CD4-positive, alpha-beta T cell treated with Interleukin-17A for 1 hour (primary cell): ENCODE data around the gene ARL5A.

ENCODE experiments used
- DNase-seq: peaks from one replicate; pipeline ENCODE4 v3.0.0-alpha.2; 2020

ARL5A gene

DNA sequence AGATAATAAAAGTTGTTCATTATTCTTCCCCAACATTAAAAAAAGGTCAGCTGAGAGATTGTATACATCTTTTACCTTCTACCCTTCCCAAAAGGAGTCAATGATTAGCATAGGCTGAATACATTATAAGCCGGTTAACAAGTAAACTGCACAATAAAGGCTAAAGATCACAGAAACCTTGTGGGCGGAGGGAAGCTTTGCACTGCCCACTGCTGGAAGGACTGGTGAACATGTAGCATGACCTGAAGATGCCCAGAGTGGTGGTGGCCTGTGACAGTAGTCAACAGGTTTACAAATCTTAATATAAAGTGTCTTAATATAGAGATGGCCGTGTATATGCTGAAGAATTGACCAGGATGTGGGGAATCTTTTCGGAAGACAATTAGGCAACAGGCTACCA is 35.6 kb downstream of the ARL5A start:
- DNase-seq, result no peak

DNA sequence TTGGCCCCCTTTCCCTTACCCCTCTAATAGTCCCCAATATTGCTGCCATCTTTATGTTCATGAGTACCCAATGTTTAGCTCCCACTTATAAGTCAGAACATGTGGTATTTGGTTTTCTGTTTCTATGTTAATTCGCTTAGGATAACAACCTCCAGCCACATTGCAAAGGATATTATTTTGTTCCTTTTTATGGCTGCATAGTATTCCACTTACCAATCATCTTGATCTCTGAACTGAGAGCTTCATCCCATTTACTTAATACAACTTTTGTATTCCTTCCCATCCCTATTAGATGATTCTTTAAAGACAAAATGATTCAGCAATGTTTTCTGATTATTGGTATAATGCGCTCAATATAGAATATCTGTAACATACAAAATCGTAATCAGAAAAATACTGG is 36.7 kb downstream of the ARL5A start:
- no peak for DNase-seq

GRCh38 chr2:151790689-151791088 is 37.5 kb downstream of the ARL5A start:
- DNase-seq, result no peak

- no peak for DNase-seq
Observed at GRCh38 chr2:151789055-151789834, 39.0 kb downstream of the ARL5A start.

- DNase-seq, result no peak
Observed at GRCh38 chr2:151786483-151786882, 41.7 kb downstream of the ARL5A start.

DNA sequence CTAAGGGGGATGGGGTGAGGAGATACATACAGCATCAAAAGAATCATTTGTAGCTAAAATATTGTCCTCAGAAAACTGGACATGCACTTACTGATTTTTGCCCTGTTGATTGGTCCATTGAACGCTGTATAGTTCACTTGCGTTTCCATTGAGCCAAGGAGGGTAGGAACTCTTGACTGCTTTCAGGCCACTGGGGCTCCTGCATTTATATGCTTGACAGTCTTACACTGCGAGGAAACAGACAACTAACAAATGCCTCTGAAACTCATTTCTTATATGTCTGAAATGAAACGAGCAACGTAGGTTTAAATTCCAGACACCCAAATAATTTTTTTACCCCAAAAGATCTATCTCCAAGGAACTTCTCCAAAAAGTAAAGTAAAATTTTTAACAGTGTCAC is 42.1 kb downstream of the ARL5A start:
- DNase-seq, result no peak

GRCh38 chr2:151783133-151783520 is 45.1 kb downstream of the ARL5A start:
- DNase-seq, result no peak

DNA sequence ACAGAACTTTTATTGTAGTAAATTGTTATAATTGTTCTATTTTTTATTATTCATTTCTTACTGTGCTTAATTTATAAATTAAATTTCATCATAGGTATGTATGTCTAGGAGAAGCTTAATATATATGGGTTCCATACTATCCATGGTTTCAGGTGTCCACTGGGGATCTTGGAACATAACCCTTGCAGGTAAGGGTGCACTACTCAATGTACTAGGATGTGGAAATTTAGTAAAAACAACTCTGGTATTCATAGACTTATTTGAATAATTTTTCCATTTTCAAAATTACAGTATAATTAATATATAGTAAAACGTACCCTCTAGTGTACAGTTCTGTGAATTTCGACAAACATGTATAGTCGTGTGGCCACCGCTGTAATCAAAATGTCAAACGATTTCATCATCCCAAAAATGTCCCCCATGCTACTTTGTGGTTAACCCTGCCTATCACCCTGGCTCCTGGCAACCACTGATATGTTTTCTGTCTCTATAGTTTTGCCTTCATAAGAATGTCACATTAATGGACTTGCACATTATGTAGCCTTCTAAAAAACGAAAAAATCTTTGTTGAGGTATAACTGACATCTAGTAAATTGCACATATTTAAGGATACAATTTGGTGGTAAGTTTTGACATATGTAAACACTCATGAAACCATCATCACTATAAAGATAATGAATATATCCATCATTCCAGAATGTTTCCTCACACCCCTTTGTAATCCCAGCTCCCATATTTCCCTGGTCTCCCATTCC is 45.7 kb downstream of the ARL5A start:
- DNase-seq, result no peak

- no peak for DNase-seq
Observed at GRCh38 chr2:151781642-151782041, 46.6 kb downstream of the ARL5A start.

GRCh38 chr2:151780938-151781337 is 47.3 kb downstream of the ARL5A start:
- DNase-seq, result no peak

GRCh38 chr2:151777935-151778334 is 50.3 kb downstream of the ARL5A start:
- no peak for DNase-seq

DNA sequence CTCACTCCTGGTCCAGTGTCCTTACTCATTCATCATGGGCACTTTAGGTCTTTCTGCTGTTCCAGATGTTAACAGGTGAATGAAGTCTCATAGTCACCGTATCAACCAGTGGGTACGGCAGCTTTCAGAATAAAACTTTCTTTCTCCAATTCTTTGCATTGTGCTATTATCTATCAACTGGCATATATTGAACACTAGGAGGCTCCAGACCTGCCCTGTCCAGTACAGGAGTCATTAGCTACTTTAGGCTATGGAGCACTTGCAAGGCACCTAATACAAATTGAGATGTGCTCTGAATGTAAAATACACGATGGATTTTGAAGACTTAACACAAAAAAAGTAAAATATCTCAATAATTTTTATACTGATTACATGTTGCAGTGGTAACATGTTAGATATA is 50.7 kb downstream of the ARL5A start:
- DNase-seq, result no peak

DNA sequence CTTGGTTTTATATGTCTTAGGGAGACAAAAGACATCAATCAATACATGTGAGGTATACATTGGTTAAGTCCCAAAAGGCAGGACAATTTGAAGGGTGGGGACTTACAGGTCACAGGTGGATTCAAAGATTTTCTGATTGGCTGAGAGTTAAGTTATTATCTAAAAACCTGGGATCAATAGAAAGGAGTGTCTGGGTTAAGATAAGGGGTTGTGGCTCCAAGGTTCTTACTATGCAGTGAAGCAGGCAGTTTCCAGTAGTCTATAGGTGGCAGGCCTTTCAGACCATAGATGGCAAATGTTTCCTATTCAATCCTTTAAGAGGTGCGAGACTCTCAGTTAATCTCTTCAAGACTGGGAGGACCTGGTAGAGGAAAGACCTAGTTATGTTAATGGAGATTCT is 51.9 kb downstream of the ARL5A start:
- DNase-seq, result no peak

- no peak for DNase-seq
Observed at GRCh38 chr2:151775057-151775740, 53.0 kb downstream of the ARL5A start.

GRCh38 chr2:151774506-151774905 is 53.7 kb downstream of the ARL5A start:
- no peak for DNase-seq

- no peak for DNase-seq
Observed at GRCh38 chr2:151771599-151772358, 56.4 kb downstream of the ARL5A start.

DNA sequence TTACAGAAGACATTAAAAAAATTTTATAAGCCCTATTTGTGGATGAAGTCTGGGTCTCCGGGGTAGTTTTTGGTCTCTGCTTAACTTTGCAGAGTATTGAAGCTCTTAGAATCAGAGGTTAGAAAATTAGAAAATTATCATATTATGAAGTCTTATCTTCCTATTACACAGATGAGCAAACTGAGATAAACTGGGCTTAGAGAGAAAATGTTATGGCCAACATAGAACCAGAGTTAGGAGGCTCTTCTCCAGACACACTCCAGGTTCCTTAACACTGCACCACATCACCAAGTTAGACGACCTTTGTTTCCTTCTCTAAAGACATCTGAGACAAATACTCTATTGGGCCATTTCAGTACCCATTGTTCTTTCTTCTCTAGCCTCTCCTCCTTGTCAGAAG is 57.2 kb downstream of the ARL5A start:
- DNase-seq, result no peak

DNA sequence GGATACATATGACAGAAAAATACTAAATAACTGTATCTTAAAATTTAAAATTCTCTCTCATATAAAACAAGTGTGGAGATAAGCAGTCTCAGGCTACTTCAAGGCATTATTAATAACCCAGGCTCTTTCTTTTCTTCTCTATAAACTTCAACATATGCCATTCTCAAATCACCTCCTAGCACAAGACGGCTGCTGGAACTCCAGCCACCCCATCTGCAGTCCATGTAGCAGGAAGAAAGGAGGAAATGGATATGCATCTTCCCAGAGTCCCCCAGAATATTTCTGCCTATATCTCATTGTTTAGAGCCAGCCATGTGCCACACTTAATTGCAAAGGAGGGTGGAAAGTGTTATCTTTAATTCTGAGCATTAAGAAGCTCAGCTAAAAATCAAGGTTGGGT is 58.6 kb downstream of the ARL5A start:
- DNase-seq, result no peak

DNA sequence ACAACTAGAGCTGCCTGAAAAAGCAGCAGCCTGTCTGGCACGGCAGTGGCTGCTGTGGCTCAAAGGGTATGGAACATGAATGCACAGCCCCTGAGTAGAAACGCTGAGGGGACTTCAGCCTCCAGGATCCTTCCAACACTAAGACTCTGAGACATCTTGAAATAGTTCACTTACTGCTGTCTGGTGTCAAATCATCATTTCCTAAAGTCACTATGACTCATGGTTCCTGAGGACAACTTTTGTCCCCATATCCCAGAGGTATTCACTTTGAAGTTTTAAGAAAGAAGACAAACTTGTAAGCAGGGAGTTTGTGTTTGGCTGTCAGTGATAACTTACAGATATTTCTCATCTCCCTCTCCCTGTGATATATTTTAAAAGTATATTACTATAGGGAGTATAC is 60.7 kb downstream of the ARL5A start:
- DNase-seq, result no peak

GRCh38 chr2:151766437-151767153 is 61.6 kb downstream of the ARL5A start:
- DNase-seq, result no peak

DNA sequence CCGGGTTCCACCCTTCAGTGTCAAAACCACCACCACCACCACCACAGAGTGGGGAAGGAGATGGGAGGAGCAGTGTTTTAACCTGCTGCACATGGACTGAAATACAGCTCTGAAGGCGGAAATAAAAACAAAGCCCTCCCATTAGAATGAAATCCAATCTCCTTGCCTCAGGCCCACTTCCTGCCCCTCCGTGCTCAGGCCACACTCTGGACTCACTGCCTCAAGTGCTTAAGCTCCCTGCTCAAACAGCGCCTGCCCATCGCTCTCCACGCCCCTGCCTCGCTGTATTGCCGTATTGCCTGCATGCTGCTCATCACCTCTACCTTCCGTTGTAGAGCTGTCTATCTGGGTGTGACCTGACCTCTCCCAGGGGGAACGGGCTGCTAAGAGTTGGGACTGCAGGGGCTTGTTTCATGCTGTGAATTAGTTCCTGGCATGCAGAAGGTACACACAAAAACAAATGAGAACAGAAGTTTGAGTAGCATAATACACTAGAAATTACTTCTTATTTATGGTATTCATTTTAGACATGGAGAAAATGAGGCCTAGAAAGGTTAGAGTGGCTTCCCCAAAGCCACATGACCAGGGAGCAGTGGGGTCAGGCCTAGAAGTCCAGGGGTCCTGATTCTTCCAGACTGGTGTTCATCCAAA is 62.3 kb downstream of the ARL5A start:
- no peak for DNase-seq

- DNase-seq, result no peak
Observed at GRCh38 chr2:151762694-151763093, 65.5 kb downstream of the ARL5A start.
